Ovary (tissue), 9 donors: ENCODE data around the gene SLC66A3. TPM values are rescaled to one million over a fixed set of nuclear protein-coding genes. Genes with fewer than 3 reads are reported as not detected.

Source experiments
- DNase-seq, 5 donors: peaks; one replicate each; pipeline ENCODE4 v3.0.0-alpha.2; 2019 to 2020
- H3K27ac ChIP-seq, 2 donors: fragments of 200-600 bp; one replicate each; pipeline versions ENCODE4 v1.5.1 to v1.8.0; 2019 to 2022
- H3K27me3 ChIP-seq: fragments of 200-600 bp; one replicate; pipeline ENCODE4 v1.8.0; 2022
- H3K36me3 ChIP-seq: fragments of 200-600 bp; sonication (generic); one replicate; pipeline ENCODE4 v1.5.1; 2019
- H3K4me1 ChIP-seq: one replicate; pipeline ENCODE4 v1.8.1; 2013; ENCODE audit warnings: mild to moderate bottlenecking, moderate library complexity; ENCODE audit not compliant: insufficient read depth
- H3K4me3 ChIP-seq: fragments of 200-600 bp; sonication (generic); one replicate; pipeline ENCODE4 v1.5.1; 2017
- H3K9me3 ChIP-seq, 2 donors: fragments of 200-600 bp in 1 of 2; sonication (generic) in 1 of 2; one replicate each; pipeline versions ENCODE4 v1.5.1 to v1.8.1; 2013 to 2019; ENCODE audit warnings: mild to moderate bottlenecking in 1 of 2, moderate library complexity in 1 of 2
- CTCF ChIP-seq, 3 donors: fragments of 450-650 bp in 2 of 3; fragments of 200-600 bp in 1 of 3; IDR thresholded peaks; one replicate each; pipeline versions ENCODE4 v1.5.1 to v1.8.0; 2016 to 2022; ENCODE audit warnings: antibody characterized with exemption in 3 of 3, mild to moderate bottlenecking in 1 of 3
- EP300 ChIP-seq: sonication (generic); formaldehyde crosslinking; IDR thresholded peaks from one replicate; pipeline ENCODE4 v1.6.1; 2017; ENCODE audit warnings: antibody characterized with exemption
- POLR2A ChIP-seq: fragments of 450-650 bp; IDR thresholded peaks from one replicate; pipeline ENCODE4 v1.6.1; 2017; ENCODE audit warnings: antibody characterized with exemption, mild to moderate bottlenecking, moderate library complexity
- WGBS, 3 donors: extraction: QIAGEN DNeasy Blood & Tissue Kit in 1 of 3; methylation state at CpG; one replicate each; pipeline versions ENCODE4 v1.1.5 to v1.1.7; 2013 to 2017; 5-methylcytosine and 5-hydroxymethylcytosine counted together
- intact Hi-C, 4 donors: fragments of 100-400 bp; cut with DNase I; formaldehyde crosslinking; loops; one replicate each; pipeline versions ENCODE4 v1.11.0 to v1.15.1; 2022 to 2023
- polyA plus RNA-seq, 2 donors: library from polyadenylated mRNA; stranded (reverse); fragments of 200-250 nt in 1 of 2; fragments of 350-450 nt in 1 of 2; fragmentation: Illumina TruSeq in 1 of 2; extraction: RNeasy Lipid Tissue Mini Kit (QIAGEN cat#74804) in 1 of 2; gene quantifications; one replicate each; pipeline ENCODE4 v1.2.3, GENCODE V29; 2013 to 2014
- total RNA-seq, 7 donors: library from RNA; depleted of rRNA in 2 of 7; stranded (reverse); fragments of >200 nt in 2 of 7; fragmentation: NEBNext Ultra II Directional in 3 of 7; extraction: Animal tissue kit (Norgen Biotek cat#: 25700) in 3 of 7; gene quantifications; one replicate each; pipeline versions ENCODE4 v1.1.0 to v1.2.4, GENCODE V29; 2016 to 2023
- donor health status: DM: no; HTN: no; CAD: no; lungs with moderate emphysema.
- donor health status: DM: no; HTN: no; CAD: no.
- donor health status: Bipolar disorder and iron deficiency.
- donor health status: DM: yes; HTN: yes; CAD: no.
- donor health status: DM: no; HTN: no; CAD: no.
- donor health status: DM: yes; HTN: yes; CAD: no.

Gene SLC66A3
- total and polyA plus RNA-seq, 9 donors = 22.9 to 76.2 (median 30.9) TPM

- intact Hi-C loops = no loop called here
These were observed 32.5 kb downstream of the SLC66A3 start for GRCh38 chr2:11187731-11188130.

GRCh38 chr2:11196246-11196645, 41.0 kb downstream of the SLC66A3 start:
- 91 to 96% (median 91%) methylated on average over 3 of the region's 3 CpGs for WGBS, 3 donors
- DNase-seq = no peak
- no peak overlapping the region for H3K4me3 ChIP-seq
- no peaks in the 10 kb centered on the region for H3K27me3 ChIP-seq
- intact Hi-C loops = no loop called here
- no peaks in the 10 kb centered on the region for H3K9me3 ChIP-seq
- no peaks in the 10 kb centered on the region for H3K36me3 ChIP-seq
- TF ChIP-seq EP300 (no peak), CTCF (IDR thresholded peaks at IDR 0.05) (no peak), POLR2A (no peak)
- no peaks in the 10 kb centered on the region for H3K4me1 ChIP-seq
- H3K27ac ChIP-seq = no peak overlapping the region

More at GRCh38 chr2:11187731-11188130, 32.5 kb downstream of the SLC66A3 start:
- Histone ChIP-seq H3K4me1 (no peaks in the 10 kb centered on the region), H3K4me3 (no peak overlapping the region), H3K9me3 (no peaks in the 10 kb centered on the region), H3K27me3 (no peaks in the 10 kb centered on the region), H3K36me3 (no peaks in the 10 kb centered on the region), H3K27ac (no peak overlapping the region)
- no peak for DNase-seq
- WGBS, 3 donors = 92 to 95% (median 94%) methylated on average over 2 of the region's 2 CpGs
- no peak for TF ChIP-seq EP300
- TF ChIP-seq POLR2A = no peak
- no peak for TF ChIP-seq CTCF (IDR thresholded peaks at IDR 0.05)

GRCh38 chr2:11200651-11201050, 45.4 kb downstream of the SLC66A3 start:
- intact Hi-C loops = no loop called here
- TF ChIP-seq EP300 = no peak
- TF ChIP-seq CTCF (IDR thresholded peaks at IDR 0.05) = no peak
- no peak for TF ChIP-seq POLR2A

GRCh38 chr2:11201969-11202368, 46.7 kb downstream of the SLC66A3 start:
- no peak overlapping the region for H3K27ac ChIP-seq
- no peaks in the 10 kb centered on the region for H3K36me3 ChIP-seq
- H3K4me1 ChIP-seq = no peaks in the 10 kb centered on the region
- H3K4me3 ChIP-seq = no peak overlapping the region
- H3K9me3 ChIP-seq = no peaks in the 10 kb centered on the region
- intact Hi-C loops = no loop called here
- 63 to 78% (median 75%) methylated on average over 5 of the region's 5 CpGs for WGBS, 3 donors
- DNase-seq = no peak
- H3K27me3 ChIP-seq = no peaks in the 10 kb centered on the region
- TF ChIP-seq EP300 = no peak

More at GRCh38 chr2:11200651-11201050, 45.4 kb downstream of the SLC66A3 start:
- Histone ChIP-seq H3K36me3 (no peaks in the 10 kb centered on the region), H3K27me3 (no peaks in the 10 kb centered on the region), H3K9me3 (no peaks in the 10 kb centered on the region), H3K4me3 (no peak overlapping the region), H3K27ac (no peak overlapping the region), H3K4me1 (no peaks in the 10 kb centered on the region)
- WGBS, 3 donors = 88 to 92% (median 89%) methylated on average over 2 of the region's 2 CpGs
- no peak for DNase-seq

- Histone ChIP-seq H3K4me1 (no peaks in the 10 kb centered on the region), H3K4me3 (no peak overlapping the region), H3K27me3 (no peaks in the 10 kb centered on the region), H3K9me3 (no peaks in the 10 kb centered on the region), H3K36me3 (no peaks in the 10 kb centered on the region), H3K27ac (no peak overlapping the region)
- DNase-seq = no peak
- intact Hi-C loops = no loop called here
- TF ChIP-seq CTCF (IDR thresholded peaks at IDR 0.05) = no peak
- TF ChIP-seq EP300 = no peak
- TF ChIP-seq POLR2A = no peak
- 78 to 87% (median 84%) methylated on average over 3 of the region's 3 CpGs for WGBS, 3 donors
These were observed 48.2 kb downstream of the SLC66A3 start for GRCh38 chr2:11203480-11203879.
